ENCODE data around the gene CBL.

CBL gene

DNA sequence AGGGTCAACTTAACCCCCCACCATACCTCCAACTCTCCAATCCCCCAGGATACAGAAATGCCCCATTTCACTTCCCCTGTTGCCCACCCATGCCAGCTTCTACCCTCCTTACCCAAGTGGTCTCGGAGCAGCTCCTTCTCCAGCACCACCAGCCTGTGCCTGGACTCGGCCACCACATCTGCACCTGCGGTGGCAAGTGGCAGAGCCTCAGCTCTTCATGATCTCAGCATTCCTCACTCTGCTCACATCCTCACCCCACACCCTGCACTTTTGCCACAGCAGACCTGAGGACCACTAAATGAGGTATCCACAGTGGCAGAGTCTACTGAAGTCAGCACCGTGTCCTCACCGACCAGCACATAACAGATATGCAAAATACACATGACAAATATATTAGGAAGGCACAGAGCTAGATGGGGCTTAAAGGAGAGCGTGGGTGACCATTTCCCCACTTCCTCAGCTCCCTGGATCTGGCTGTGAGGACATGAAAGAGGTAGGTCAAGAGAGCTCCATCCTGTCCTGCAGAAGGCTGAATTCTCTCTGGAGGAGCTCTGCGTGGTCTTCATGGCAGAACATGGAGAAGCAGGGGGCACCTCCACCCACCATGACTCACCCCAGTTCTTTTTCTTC lies 11.2 kb upstream of the CBL start (continued):
- no peak for TF ChIP-seq ZNF138 (tag by site-specific recombination; IDR thresholded peaks at IDR 0.05; ENCODE audit: borderline replicate concordance)
- TF ChIP-seq, protein P1, sequence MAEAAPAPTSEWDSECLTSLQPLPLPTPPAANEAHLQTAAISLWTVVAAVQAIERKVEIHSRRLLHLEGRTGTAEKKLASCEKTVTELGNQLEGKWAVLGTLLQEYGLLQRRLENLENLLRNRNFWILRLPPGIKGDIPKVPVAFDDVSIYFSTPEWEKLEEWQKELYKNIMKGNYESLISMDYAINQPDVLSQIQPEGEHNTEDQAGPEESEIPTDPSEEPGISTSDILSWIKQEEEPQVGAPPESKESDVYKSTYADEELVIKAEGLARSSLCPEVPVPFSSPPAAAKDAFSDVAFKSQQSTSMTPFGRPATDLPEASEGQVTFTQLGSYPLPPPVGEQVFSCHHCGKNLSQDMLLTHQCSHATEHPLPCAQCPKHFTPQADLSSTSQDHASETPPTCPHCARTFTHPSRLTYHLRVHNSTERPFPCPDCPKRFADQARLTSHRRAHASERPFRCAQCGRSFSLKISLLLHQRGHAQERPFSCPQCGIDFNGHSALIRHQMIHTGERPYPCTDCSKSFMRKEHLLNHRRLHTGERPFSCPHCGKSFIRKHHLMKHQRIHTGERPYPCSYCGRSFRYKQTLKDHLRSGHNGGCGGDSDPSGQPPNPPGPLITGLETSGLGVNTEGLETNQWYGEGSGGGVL (tag by site-specific recombination; IDR thresholded peaks at IDR 0.05), result no peak
- no peak for TF ChIP-seq ZNF701 (tag by site-specific recombination; IDR thresholded peaks at IDR 0.05)
- TF ChIP-seq ZNF10 (tag by site-specific recombination; IDR thresholded peaks at IDR 0.05), result no peak
- no peak for TF ChIP-seq ZNF791 (tag by site-specific recombination; IDR thresholded peaks at IDR 0.05)
- no peak for TF ChIP-seq ZXDB (tag by site-specific recombination; IDR thresholded peaks at IDR 0.05)
- TF ChIP-seq WT1 (tag by site-specific recombination; IDR thresholded peaks at IDR 0.05), result no peak
- no peak for TF ChIP-seq ZNF621 (tag by site-specific recombination; IDR thresholded peaks at IDR 0.05)
- TF ChIP-seq ZNF146 (tag by site-specific recombination; IDR thresholded peaks at IDR 0.05), result no peak
- TF ChIP-seq ZNF768 (tag by site-specific recombination; IDR thresholded peaks at IDR 0.05), result no peak

DNA sequence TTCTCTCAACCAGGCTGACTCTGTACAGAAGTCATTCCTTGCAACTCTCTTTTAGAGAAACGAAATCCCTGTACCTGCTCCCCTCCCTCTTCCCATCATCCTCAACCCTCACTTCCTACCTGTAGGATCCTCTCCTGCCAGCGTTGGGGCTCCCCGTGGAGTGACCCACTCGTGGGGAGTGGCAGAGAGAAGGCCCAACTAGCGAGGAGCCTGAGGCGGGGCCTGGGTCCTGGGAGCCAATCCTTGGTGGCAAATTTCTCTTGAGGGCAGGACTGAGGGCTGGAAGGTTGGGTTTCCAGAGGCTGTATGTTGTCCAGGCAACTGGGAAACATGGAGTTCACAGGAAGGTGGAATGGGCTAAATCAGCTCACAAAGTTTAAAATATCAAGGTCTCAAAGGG lies 10.5 kb upstream of the CBL start:
- ChIA-PET POLR2A (interaction anchor here (1.0 to 2.0 kb wide), 2 partner anchors 19 to 121 kb away, joined by 4 to 5 read pairs; partner anchors contain the start of gene MCAM), CTCF (interaction anchor here (0.6 to 2.5 kb wide), 21 partner anchors 10 to 128 kb away, joined by 3 to 16 read pairs (median 4); partner anchors contain the start of genes C2CD2L, NHERF4 and NLRX1)
- TF ChIP-seq ZBTB1 (tag by site-specific recombination; IDR thresholded peaks at IDR 0.05), result no peak
- no peak for TF ChIP-seq ZNF433 (tag by site-specific recombination; IDR thresholded peaks at IDR 0.05; ENCODE audit: low read depth)
- TF ChIP-seq ZNF791 (tag by site-specific recombination; IDR thresholded peaks at IDR 0.05), result no peak
- TF ChIP-seq ZNF514 (tag by site-specific recombination; IDR thresholded peaks at IDR 0.05), result no peak
- no peak for TF ChIP-seq ZNF366 (tag by site-specific recombination; conservative IDR thresholded peaks at IDR 0.05)
- no peak for TF ChIP-seq ZNF777 (tag by site-specific recombination; IDR thresholded peaks at IDR 0.05; ENCODE audit: borderline replicate concordance)
- TF ChIP-seq ZNF10 (tag by site-specific recombination; IDR thresholded peaks at IDR 0.05), result no peak
- TF ChIP-seq, protein P2, sequence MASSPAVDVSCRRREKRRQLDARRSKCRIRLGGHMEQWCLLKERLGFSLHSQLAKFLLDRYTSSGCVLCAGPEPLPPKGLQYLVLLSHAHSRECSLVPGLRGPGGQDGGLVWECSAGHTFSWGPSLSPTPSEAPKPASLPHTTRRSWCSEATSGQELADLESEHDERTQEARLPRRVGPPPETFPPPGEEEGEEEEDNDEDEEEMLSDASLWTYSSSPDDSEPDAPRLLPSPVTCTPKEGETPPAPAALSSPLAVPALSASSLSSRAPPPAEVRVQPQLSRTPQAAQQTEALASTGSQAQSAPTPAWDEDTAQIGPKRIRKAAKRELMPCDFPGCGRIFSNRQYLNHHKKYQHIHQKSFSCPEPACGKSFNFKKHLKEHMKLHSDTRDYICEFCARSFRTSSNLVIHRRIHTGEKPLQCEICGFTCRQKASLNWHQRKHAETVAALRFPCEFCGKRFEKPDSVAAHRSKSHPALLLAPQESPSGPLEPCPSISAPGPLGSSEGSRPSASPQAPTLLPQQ (tag by site-specific recombination; IDR thresholded peaks at IDR 0.05), result no peak
- TF ChIP-seq ZNF558 (tag by site-specific recombination; IDR thresholded peaks at IDR 0.05), result no peak
- peak; percentile 75; the same call in 1 of the 2 replicates for TF ChIP-seq SCRT2 (tag by site-specific recombination; IDR thresholded peaks at IDR 0.05)
- TF ChIP-seq ZNF677 (tag by site-specific recombination; IDR thresholded peaks at IDR 0.05), result no peak
- no peak for TF ChIP-seq ZNF146 (tag by site-specific recombination; IDR thresholded peaks at IDR 0.05)
- no peak for TF ChIP-seq ZNF239 (tag by site-specific recombination; IDR thresholded peaks at IDR 0.05)
- no peak for TF ChIP-seq KLF1 (tag by site-specific recombination; IDR thresholded peaks at IDR 0.05)
- TF ChIP-seq ZNF530 (tag by site-specific recombination; IDR thresholded peaks at IDR 0.05; ENCODE audit: low read depth), result no peak
- TF ChIP-seq, protein P3, sequence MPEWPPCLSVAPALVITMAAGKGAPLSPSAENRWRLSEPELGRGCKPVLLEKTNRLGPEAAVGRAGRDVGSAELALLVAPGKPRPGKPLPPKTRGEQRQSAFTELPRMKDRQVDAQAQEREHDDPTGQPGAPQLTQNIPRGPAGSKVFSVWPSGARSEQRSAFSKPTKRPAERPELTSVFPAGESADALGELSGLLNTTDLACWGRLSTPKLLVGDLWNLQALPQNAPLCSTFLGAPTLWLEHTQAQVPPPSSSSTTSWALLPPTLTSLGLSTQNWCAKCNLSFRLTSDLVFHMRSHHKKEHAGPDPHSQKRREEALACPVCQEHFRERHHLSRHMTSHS (tag by site-specific recombination; IDR thresholded peaks at IDR 0.05), result no peak
- TF ChIP-seq, protein P4, sequence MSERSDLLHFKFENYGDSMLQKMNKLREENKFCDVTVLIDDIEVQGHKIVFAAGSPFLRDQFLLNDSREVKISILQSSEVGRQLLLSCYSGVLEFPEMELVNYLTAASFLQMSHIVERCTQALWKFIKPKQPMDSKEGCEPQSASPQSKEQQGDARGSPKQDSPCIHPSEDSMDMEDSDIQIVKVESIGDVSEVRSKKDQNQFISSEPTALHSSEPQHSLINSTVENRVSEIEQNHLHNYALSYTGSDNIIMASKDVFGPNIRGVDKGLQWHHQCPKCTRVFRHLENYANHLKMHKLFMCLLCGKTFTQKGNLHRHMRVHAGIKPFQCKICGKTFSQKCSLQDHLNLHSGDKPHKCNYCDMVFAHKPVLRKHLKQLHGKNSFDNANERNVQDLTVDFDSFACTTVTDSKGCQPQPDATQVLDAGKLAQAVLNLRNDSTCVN (tag by site-specific recombination; optimal IDR thresholded peaks at IDR 0.05), result no peak
- peak; percentile 54 for TF ChIP-seq SP2 (tag by site-specific recombination; IDR thresholded peaks at IDR 0.05)
- TF ChIP-seq, protein P5, sequence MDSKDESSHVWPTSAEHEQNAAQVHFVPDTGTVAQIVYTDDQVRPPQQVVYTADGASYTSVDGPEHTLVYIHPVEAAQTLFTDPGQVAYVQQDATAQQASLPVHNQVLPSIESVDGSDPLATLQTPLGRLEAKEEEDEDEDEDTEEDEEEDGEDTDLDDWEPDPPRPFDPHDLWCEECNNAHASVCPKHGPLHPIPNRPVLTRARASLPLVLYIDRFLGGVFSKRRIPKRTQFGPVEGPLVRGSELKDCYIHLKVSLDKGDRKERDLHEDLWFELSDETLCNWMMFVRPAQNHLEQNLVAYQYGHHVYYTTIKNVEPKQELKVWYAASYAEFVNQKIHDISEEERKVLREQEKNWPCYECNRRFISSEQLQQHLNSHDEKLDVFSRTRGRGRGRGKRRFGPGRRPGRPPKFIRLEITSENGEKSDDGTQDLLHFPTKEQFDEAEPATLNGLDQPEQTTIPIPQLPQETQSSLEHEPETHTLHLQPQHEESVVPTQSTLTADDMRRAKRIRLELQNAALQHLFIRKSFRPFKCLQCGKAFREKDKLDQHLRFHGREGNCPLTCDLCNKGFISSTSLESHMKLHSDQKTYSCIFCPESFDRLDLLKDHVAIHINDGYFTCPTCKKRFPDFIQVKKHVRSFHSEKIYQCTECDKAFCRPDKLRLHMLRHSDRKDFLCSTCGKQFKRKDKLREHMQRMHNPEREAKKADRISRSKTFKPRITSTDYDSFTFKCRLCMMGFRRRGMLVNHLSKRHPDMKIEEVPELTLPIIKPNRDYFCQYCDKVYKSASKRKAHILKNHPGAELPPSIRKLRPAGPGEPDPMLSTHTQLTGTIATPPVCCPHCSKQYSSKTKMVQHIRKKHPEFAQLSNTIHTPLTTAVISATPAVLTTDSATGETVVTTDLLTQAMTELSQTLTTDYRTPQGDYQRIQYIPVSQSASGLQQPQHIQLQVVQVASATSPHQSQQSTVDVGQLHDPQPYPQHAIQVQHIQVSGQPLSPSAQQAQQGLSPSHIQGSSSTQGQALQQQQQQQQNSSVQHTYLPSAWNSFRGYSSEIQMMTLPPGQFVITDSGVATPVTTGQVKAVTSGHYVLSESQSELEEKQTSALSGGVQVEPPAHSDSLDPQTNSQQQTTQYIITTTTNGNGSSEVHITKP (tag by site-specific recombination; IDR thresholded peaks at IDR 0.05), result peak; percentile 96
- TF ChIP-seq KLF8 (tag by site-specific recombination; IDR thresholded peaks at IDR 0.05), result no peak
- Histone ChIP-seq H3K4me3 (ENCODE audit: low read depth, low read length) (no peak overlapping the region), H3K4me1 (ENCODE audit: control insufficient read depth, insufficient read depth, low read length) (no peaks in the 10 kb centered on the region), H3K9me3 (ENCODE audit: control insufficient read depth, insufficient read depth, low read depth, low read length) (no peaks in the 10 kb centered on the region), H3K36me3 (ENCODE audit: control insufficient read depth in 2 of 2, insufficient read depth in 1 of 2, low read length in 2 of 2) (no peaks in the 10 kb centered on the region), H3K27ac (ENCODE audit: extremely low read depth, low read depth, low read length) (no peak overlapping the region)
